Heart right ventricle (tissue), 16 donors: ENCODE results near the gene FUT2. TPM values are rescaled to one million over a fixed set of nuclear protein-coding genes. Genes with fewer than 3 reads are reported as not detected.
"Not testable (repeated sequence)": the region's sequence is repeated elsewhere in the genome, so short reads cannot be mapped to it uniquely, and the experiment has no call there.

ENCODE experiments used
- ATAC-seq, 8 donors: fragments of 200-7000 bp; cut with Tn5 transposase; one replicate each; pipeline ENCODE4 v1.9.1; 2020; ENCODE audit warnings: mild to moderate bottlenecking in 8 of 8, moderate library complexity in 8 of 8, moderate number of reproducible peaks in 1 of 8
- DNase-seq, 2 donors: peaks; one replicate each; pipeline ENCODE4 v3.0.0-alpha.2; 2020
- H3K27ac ChIP-seq, 10 donors: fragments of 200-600 bp; sonication (generic) in 2 of 10; one replicate each; pipeline versions ENCODE4 v1.5.0 to v1.8.0; 2020 to 2022; ENCODE audit warnings: mild to moderate bottlenecking in 3 of 10
- H3K27me3 ChIP-seq, 7 donors: fragments of 200-600 bp; one replicate each; pipeline ENCODE4 v1.8.0; 2021 to 2022; ENCODE audit warnings: mild to moderate bottlenecking in 2 of 7
- H3K36me3 ChIP-seq, 9 donors: fragments of 200-600 bp; sonication (generic) in 1 of 9; one replicate each; pipeline versions ENCODE4 v1.5.0 to v1.8.0; 2020 to 2022; ENCODE audit warnings: mild to moderate bottlenecking in 2 of 9
- H3K4me1 ChIP-seq, 9 donors: fragments of 200-600 bp; sonication (generic) in 1 of 9; one replicate each; pipeline versions ENCODE4 v1.5.0 to v1.8.0; 2020 to 2022; ENCODE audit warnings: mild to moderate bottlenecking in 4 of 9
- H3K4me3 ChIP-seq, 10 donors: fragments of 200-600 bp; sonication (generic) in 2 of 10; one replicate each; pipeline versions ENCODE4 v1.5.0 to v1.8.0; 2020 to 2022; ENCODE audit warnings: mild to moderate bottlenecking in 7 of 10, moderate library complexity in 2 of 10
- H3K9me3 ChIP-seq, 11 donors: fragments of 200-600 bp in 10 of 11; sonication (generic) in 2 of 11; one replicate each; pipeline versions ENCODE4 v1.5.0 to v1.8.0; 2013 to 2022; ENCODE audit warnings: mild to moderate bottlenecking in 2 of 11, control low read depth in 1 of 11, moderate library complexity in 1 of 11
- CTCF ChIP-seq, 9 donors: fragments of 200-600 bp; sonication (generic) in 2 of 9; IDR thresholded peaks; one replicate each; pipeline versions ENCODE4 v1.5.0 to v1.8.0; 2021 to 2022; ENCODE audit warnings: antibody characterized with exemption in 9 of 9, mild to moderate bottlenecking in 5 of 9, moderate library complexity in 1 of 9
- WGBS, 2 donors: extraction: QIAGEN DNeasy Blood & Tissue Kit; methylation state at CpG; one replicate each; pipeline ENCODE4 v1.1.7; 2013; ENCODE audit warnings: inconsistent platforms in 1 of 2; 5-methylcytosine and 5-hydroxymethylcytosine counted together
- intact Hi-C, 10 donors: fragments of 100-400 bp; cut with DNase I; formaldehyde crosslinking; loops; one replicate each; pipeline versions ENCODE4 v1.11.1 to v1.14.2; 2022
- polyA plus RNA-seq, 2 donors: library from polyadenylated mRNA; stranded (reverse); fragments of 200-250 nt; gene quantifications; one replicate each; pipeline ENCODE4 v1.2.3, GENCODE V29; 2013
- total RNA-seq, 10 donors: library from RNA; stranded (reverse); fragmentation: NEBNext Ultra II Directional in 3 of 10; extraction: Animal tissue kit (Norgen Biotek cat#: 25700) in 3 of 10; gene quantifications; one replicate each; pipeline versions ENCODE4 v1.2.1 to v1.2.4, GENCODE V29; 2021 to 2023
- donor health status: Arrhythmogenic right ventricular cardiomyopathy.
- donor health status: ischemic (EF 13 %, LVEDD 7.1; RV severe dilation, severe dysfunction).
- donor health status: healthy with polysubstance abuse.
- donor health status: DM: no; HTN: yes; CAD: no.
- donor health status: DM: no; HTN: no; CAD: no.
- donor health status: ischemic (EF 25% LVEDD 6.9; RV normal size, moderate dysfunction).
- donor health status: ischemic (EF 25% LVEDD 5.7; RV mildly dilated, moderate dysfunction).
- donor health status: healthy.
- donor health status: DM: yes; HTN: yes; CAD: no.
- donor health status: Ischemic cardiomyopathy.
- donor health status: ischemic (EF 35%, LVEDD 5.7; RV mildly dilated, moderate dysfunction).
- donor health status: nonischemic (EF 11% LVEDD 7.7; RV severe dilation, severe dysfunction).
- donor health status: DM: yes; HTN: yes; CAD: no.
- donor health status: PGD.
- donor health status: ischemic (EF 29% LVEDD 5.4; RV normal size, mild dysfunction).
- donor health status: nonischemic (EF 23%, LVEDD 6.1; RV moderate dilation, normal function).

FUT2 gene
- total and polyA plus RNA-seq, 12 donors: 0.07 TPM; not detected in 11

GRCh38 chr19:48656840-48657474, 38.8 kb upstream of the FUT2 start:
- H3K9me3 ChIP-seq: no peaks in the 10 kb centered on the region
- no peak overlapping the region for H3K27ac ChIP-seq
- intact Hi-C loops: no loop called here
- peaks cover 0 to 19% (median 9%) of the 10 kb centered on the region in 9 donors for H3K4me1 ChIP-seq
- H3K27me3 ChIP-seq: no peaks in the 10 kb centered on the region
- H3K4me3 ChIP-seq: no peak overlapping the region
- 44 to 53% methylated on average over 16 of the region's 16 CpGs for WGBS, 2 donors
- H3K36me3 ChIP-seq: no peaks in the 10 kb centered on the region
- ATAC-seq: no peak
- no peak for TF ChIP-seq CTCF (IDR thresholded peaks at IDR 0.05)
- no peak for DNase-seq

- H3K27ac ChIP-seq, H3K36me3 ChIP-seq, DNase-seq, H3K4me3 ChIP-seq, ATAC-seq, intact Hi-C loops, H3K9me3 ChIP-seq, H3K27me3 ChIP-seq: not testable (repeated sequence)
- H3K4me1 ChIP-seq: peaks cover 0 to 17% (median 9%) of the 10 kb centered on the region in 9 donors
- WGBS, 2 donors: 92 to 99% methylated on average over 5 of the region's 5 CpGs
These were observed 37.9 kb upstream of the FUT2 start for GRCh38 chr19:48657828-48658227.

- WGBS, 2 donors: 93 to 94% methylated on average over 6 of the region's 6 CpGs
- DNase-seq (no peak), ATAC-seq (no peak)
- Histone ChIP-seq H3K36me3 (no peaks in the 10 kb centered on the region), H3K27me3 (no peaks in the 10 kb centered on the region), H3K27ac (no peak overlapping the region), H3K9me3 (no peaks in the 10 kb centered on the region), H3K4me3 (no peak overlapping the region), H3K4me1 (peaks cover 0 to 15% (median 9%) of the 10 kb centered on the region in 9 donors)
- no peak for TF ChIP-seq CTCF (IDR thresholded peaks at IDR 0.05)
- intact Hi-C loops: no loop called here
These were observed 37.3 kb upstream of the FUT2 start for GRCh38 chr19:48658483-48658882.

GRCh38 chr19:48659768-48660167, 36.0 kb upstream of the FUT2 start:
- intact Hi-C loops: no loop called here
- no peaks in the 10 kb centered on the region for H3K27me3 ChIP-seq
- TF ChIP-seq CTCF (IDR thresholded peaks at IDR 0.05): no peak
- WGBS, 2 donors: 84 to 87% methylated on average over 5 of the region's 5 CpGs
- peaks cover 0 to 15% (median 9%) of the 10 kb centered on the region in 9 donors for H3K4me1 ChIP-seq
- peak overlapping the region in 1 of 10 donors; percentile 75 for H3K27ac ChIP-seq
- ATAC-seq: no peak
- H3K4me3 ChIP-seq: no peak overlapping the region
- no peak for DNase-seq
- H3K36me3 ChIP-seq: no peaks in the 10 kb centered on the region
- H3K9me3 ChIP-seq: no peaks in the 10 kb centered on the region
